Mucosa of gallbladder (tissue), 1 donor: ENCODE measurements around the gene LCNL1. TPM values are rescaled to one million over a fixed set of nuclear protein-coding genes. Genes with fewer than 3 reads are reported as not detected.
A peak's percentile ranks its signal among the peaks of the same experiment; 100 is the strongest.

Source experiments
- DNase-seq: peaks from one replicate; pipeline ENCODE4 v3.0.0-alpha.2; 2020; ENCODE audit warnings: low spot score
- total RNA-seq: library from RNA; stranded (reverse); gene quantifications from one replicate; pipeline ENCODE4 v1.2.1, GENCODE V29; 2021
- donor health status: DM: no; HTN: no; CAD: no.

LCNL1 gene
- total RNA-seq, 1 donor from 2014 or later, result 0.92 TPM

- no peak for DNase-seq
Observed at GRCh38 chr9:136947028-136947891, 35.5 kb upstream of the LCNL1 start.

GRCh38 chr9:136947955-136948510 is 34.8 kb upstream of the LCNL1 start:
- DNase-seq, result no peak

GRCh38 chr9:136949239-136949816 is 33.5 kb upstream of the LCNL1 start:
- DNase-seq, result no peak

GRCh38 chr9:136949817-136950655 is 32.8 kb upstream of the LCNL1 start:
- DNase-seq, result peak; percentile 97

- no peak for DNase-seq
Observed at GRCh38 chr9:136950656-136951276, 32.0 kb upstream of the LCNL1 start.

- DNase-seq, result no peak
Observed at GRCh38 chr9:136951541-136952320, 31.1 kb upstream of the LCNL1 start, which contains the start of gene LCN12. LCN12 (plus strand) TSS chr9:136952273; CDS start chr9:136952328, 55 bp downstream.

GRCh38 chr9:136952321-136952850 is 30.4 kb upstream of the LCNL1 start:
- DNase-seq, result no peak

- no peak for DNase-seq
Observed at GRCh38 chr9:136952876-136953770, 29.7 kb upstream of the LCNL1 start.

GRCh38 chr9:136953771-136954269 is 29.0 kb upstream of the LCNL1 start:
- no peak for DNase-seq

GRCh38 chr9:136954270-136955083 is 28.3 kb upstream of the LCNL1 start:
- no peak for DNase-seq

GRCh38 chr9:136955202-136955942 is 27.4 kb upstream of the LCNL1 start:
- no peak for DNase-seq

GRCh38 chr9:136955943-136956335 is 26.9 kb upstream of the LCNL1 start:
- no peak for DNase-seq

GRCh38 chr9:136956604-136957003 is 26.2 kb upstream of the LCNL1 start:
- DNase-seq, result no peak

- DNase-seq, result no peak
Observed at GRCh38 chr9:136957461-136957860, 25.3 kb upstream of the LCNL1 start.

GRCh38 chr9:136957901-136958300 is 24.9 kb upstream of the LCNL1 start:
- no peak for DNase-seq

- no peak for DNase-seq
Observed at GRCh38 chr9:136958473-136958872, 24.3 kb upstream of the LCNL1 start.
